NCI-H2029 treated with DMSO at 0.1 percent for 48 hours (cell line): ENCODE data around the gene NDUFS4.
"Not testable (repeated sequence)": the region's sequence is repeated elsewhere in the genome, so short reads cannot be mapped to it uniquely, and the experiment has no call there.

Experiments
- DNase-seq: peaks from one replicate; lab custom pipeline; 2025; lab: John Stamatoyannopoulos, UW

Gene NDUFS4

GRCh38 chr5:53667621-53668020, 107.2 kb downstream of the NDUFS4 start:
- DNase-seq = no peak

GRCh38 chr5:53671447-53671846, 111.0 kb downstream of the NDUFS4 start:
- no peak for DNase-seq

GRCh38 chr5:53674121-53674520, 113.7 kb downstream of the NDUFS4 start:
- DNase-seq = no peak

- no peak for DNase-seq
Measured at GRCh38 chr5:53677632-53678031, 117.2 kb downstream of the NDUFS4 start.

- no peak for DNase-seq
Measured at GRCh38 chr5:53678981-53679660, 118.7 kb downstream of the NDUFS4 start.

GRCh38 chr5:53681079-53681478, 120.6 kb downstream of the NDUFS4 start:
- DNase-seq = no peak

- no peak for DNase-seq
Measured at GRCh38 chr5:53691014-53691413, 130.6 kb downstream of the NDUFS4 start.

GRCh38 chr5:53694520-53695022, 134.1 kb downstream of the NDUFS4 start:
- no peak for DNase-seq

- not testable (repeated sequence) for DNase-seq
Measured at GRCh38 chr5:53710405-53710804, 150.0 kb downstream of the NDUFS4 start.

GRCh38 chr5:53712327-53712726, 151.9 kb downstream of the NDUFS4 start:
- DNase-seq = no peak

- DNase-seq = no peak
Measured at GRCh38 chr5:53713978-53714666, 153.7 kb downstream of the NDUFS4 start.

GRCh38 chr5:53714667-53715010, 154.2 kb downstream of the NDUFS4 start:
- peak; percentile 6 for DNase-seq

GRCh38 chr5:53726121-53726520, 165.7 kb downstream of the NDUFS4 start:
- no peak for DNase-seq

- no peak for DNase-seq
Measured at GRCh38 chr5:53730943-53731342, 170.5 kb downstream of the NDUFS4 start.
